Epithelial cell of proximal tubule (primary cell): ENCODE results near the gene TNS4. TPM values are rescaled to one million over a fixed set of nuclear protein-coding genes. Genes with fewer than 3 reads are reported as not detected.
"Not testable (repeated sequence)": the region's sequence is repeated elsewhere in the genome, so short reads cannot be mapped to it uniquely, and the experiment has no call there.

ENCODE experiments used
- DNase-seq: peaks from one replicate; pipeline ENCODE4 v3.0.0-alpha.2; 2011; ENCODE audit warnings: low read depth
- H3K4me3 ChIP-seq: 2 replicates; pipeline ENCODE4 v1.5.1; 2011; ENCODE audit warnings: low read depth, mild to moderate bottlenecking, low read length
- total RNA-seq: library from RNA; depleted of rRNA; stranded (reverse); fragments of >200 nt; gene quantifications from 2 replicates; pipeline ENCODE4 v1.2.3, GENCODE V29; 2015
- TF ChIP-seq, protein P1 (sequence below): conservative IDR thresholded peaks from 2 replicates; pipeline ENCODE4 v1.5.1; 2012; ENCODE audit warnings: low read depth, mild to moderate bottlenecking, low read length

The TNS4 gene, protein sequence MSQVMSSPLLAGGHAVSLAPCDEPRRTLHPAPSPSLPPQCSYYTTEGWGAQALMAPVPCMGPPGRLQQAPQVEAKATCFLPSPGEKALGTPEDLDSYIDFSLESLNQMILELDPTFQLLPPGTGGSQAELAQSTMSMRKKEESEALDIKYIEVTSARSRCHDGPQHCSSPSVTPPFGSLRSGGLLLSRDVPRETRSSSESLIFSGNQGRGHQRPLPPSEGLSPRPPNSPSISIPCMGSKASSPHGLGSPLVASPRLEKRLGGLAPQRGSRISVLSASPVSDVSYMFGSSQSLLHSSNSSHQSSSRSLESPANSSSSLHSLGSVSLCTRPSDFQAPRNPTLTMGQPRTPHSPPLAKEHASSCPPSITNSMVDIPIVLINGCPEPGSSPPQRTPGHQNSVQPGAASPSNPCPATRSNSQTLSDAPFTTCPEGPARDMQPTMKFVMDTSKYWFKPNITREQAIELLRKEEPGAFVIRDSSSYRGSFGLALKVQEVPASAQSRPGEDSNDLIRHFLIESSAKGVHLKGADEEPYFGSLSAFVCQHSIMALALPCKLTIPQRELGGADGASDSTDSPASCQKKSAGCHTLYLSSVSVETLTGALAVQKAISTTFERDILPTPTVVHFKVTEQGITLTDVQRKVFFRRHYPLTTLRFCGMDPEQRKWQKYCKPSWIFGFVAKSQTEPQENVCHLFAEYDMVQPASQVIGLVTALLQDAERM
- 0.51 TPM in 1 of 2 replicates, not detected in the other for total RNA-seq

DNA sequence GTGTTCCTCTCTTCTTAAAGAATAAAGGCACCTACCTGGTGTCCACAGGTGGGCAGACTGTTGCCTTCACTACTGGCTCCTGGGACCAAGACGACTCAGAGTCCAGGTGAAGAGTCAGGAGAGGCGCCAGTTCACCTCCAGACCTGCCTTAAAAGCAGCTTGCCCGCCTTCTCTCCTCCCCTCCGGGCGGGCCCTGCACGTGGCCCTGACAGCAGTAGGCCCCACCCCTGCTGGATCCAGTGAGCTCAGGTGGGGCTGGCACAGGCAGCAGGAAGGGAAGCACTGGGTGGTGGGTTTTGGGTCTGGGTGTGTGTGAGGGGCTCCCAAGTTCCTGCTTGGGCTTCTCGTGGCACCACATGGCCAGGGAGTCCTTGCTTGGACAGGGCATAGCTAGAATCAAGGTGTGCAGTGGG, at the start of gene TNS4:
Gene TNS4, minus strand, starts transcription at position 125 of the 413 bp plus-strand sequence. CDS start 5,198 bp downstream, outside the sequence.
- TF ChIP-seq, protein P1, sequence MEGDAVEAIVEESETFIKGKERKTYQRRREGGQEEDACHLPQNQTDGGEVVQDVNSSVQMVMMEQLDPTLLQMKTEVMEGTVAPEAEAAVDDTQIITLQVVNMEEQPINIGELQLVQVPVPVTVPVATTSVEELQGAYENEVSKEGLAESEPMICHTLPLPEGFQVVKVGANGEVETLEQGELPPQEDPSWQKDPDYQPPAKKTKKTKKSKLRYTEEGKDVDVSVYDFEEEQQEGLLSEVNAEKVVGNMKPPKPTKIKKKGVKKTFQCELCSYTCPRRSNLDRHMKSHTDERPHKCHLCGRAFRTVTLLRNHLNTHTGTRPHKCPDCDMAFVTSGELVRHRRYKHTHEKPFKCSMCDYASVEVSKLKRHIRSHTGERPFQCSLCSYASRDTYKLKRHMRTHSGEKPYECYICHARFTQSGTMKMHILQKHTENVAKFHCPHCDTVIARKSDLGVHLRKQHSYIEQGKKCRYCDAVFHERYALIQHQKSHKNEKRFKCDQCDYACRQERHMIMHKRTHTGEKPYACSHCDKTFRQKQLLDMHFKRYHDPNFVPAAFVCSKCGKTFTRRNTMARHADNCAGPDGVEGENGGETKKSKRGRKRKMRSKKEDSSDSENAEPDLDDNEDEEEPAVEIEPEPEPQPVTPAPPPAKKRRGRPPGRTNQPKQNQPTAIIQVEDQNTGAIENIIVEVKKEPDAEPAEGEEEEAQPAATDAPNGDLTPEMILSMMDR: no peak
- H3K4me3 ChIP-seq: no peak within 1 kb of the TSS
- DNase-seq: no peak

DNA sequence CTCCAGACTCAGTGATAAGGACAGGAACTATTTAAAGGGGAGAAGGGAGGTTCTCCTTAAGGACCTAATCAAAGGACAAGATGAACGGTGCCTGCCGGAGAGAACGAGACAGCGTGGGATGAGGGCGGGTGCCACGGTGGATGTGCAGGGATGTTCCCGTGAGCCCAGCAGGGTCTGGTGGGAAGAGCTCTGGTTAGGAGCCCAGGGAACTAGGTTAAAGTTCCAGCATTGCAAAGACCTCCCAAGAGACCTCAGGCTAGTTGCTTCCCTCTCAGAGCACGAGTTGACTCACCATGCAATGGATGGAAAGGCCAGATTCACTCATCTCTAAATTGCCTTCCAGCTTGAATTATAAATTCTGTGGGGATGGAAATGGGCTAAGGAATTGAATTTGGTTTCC, 49.2 kb upstream of the TNS4 start:
- TF ChIP-seq, protein P1: no peak
- H3K4me3 ChIP-seq: no peak overlapping the region
- no peak for DNase-seq

DNA sequence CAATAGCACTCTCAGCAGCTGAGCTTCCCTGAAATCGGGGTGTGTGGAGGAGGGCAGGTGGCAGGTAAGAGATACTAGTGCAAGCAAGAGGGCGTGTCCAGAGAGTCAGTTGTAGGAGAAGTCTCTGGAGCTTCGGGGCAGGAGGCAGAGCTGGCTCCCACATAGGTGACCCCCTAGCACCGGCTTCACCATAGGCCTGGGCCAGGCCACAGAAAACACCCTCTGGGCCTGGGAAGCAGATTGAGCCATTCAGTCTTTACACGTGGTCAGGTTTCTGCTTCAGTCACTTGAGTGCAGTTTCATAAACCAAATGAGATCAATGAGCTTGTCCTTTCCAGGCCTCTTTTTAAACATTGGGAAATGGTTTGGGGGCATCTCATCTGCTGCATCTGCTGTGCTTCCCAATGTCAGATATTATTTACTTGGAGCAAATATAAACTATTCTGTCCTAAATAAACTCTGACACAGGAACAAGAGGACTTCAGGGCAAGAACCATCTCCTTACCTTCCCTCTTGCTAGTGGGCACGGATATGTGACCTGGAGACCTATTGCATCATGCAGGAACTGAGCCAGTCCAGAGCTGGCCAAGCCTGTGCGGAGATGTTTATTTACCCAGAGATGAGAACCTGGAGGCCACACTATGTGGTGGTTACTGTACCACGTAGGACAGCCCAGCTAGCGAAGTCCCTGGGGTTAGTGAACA, 47.7 kb upstream of the TNS4 start:
- H3K4me3 ChIP-seq: no peak overlapping the region
- TF ChIP-seq, protein P1: no peak
- DNase-seq: peak; percentile 59

DNA sequence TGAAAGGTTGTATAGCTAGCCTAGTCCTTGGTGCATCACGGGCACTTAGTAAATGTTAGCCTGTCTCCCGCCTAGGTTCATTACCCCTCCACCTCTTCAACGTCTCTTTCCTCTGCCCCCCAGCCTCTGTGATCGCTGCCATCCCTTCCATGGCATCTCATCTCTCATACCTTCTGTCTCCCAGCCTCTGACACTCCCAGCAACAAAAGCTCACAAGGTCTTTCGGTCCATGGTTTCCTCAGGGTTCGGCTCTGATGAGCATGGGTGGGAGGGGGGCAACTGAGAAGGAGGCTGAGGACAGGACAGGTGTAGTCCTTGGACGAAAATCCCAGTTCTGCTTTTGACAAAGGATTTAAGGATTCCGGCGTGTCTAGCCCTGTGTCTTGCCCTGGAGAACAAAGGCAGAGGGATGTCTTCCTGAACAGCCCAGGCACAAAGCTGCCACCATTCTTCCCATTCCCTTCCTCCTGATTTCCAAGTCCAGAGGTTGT, 47.1 kb upstream of the TNS4 start:
- TF ChIP-seq, protein P1: no peak
- H3K4me3 ChIP-seq: no peak overlapping the region
- DNase-seq: no peak

DNA sequence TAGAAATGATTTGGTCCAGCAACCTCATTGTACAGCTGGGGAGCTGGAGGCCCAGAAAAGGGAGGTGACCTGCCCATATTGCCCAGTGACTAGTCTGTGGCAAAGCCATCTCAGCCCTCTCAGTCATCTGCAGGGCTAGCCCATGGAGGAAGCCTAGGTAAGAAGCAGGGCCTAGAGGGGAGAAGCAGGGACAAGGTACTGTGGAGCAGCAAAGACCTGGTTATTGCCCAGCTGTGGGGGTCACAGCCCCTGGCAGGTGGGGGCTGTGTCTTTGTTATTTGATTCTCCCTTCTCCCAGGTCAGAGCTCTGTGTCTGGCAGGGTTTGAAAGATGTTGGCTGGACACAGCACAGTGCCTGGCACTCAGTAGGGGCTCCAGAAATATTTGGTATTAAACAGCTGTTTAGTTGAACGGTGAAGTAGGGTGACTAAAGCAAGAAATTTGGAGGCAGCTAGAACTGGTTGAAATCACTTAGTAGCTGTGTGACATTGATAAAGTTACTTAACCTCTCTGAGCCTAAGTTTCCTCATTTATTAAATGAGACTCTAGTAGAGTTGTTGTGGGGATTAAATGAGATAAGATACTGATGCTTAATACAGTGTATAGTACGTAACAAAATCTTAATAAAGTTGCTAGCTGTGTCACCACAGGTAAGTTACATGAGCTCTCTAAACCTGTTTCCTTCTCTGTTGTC, 46.5 kb upstream of the TNS4 start:
- TF ChIP-seq, protein P1: no peak
- H3K4me3 ChIP-seq: no peak overlapping the region
- DNase-seq: no peak

DNA sequence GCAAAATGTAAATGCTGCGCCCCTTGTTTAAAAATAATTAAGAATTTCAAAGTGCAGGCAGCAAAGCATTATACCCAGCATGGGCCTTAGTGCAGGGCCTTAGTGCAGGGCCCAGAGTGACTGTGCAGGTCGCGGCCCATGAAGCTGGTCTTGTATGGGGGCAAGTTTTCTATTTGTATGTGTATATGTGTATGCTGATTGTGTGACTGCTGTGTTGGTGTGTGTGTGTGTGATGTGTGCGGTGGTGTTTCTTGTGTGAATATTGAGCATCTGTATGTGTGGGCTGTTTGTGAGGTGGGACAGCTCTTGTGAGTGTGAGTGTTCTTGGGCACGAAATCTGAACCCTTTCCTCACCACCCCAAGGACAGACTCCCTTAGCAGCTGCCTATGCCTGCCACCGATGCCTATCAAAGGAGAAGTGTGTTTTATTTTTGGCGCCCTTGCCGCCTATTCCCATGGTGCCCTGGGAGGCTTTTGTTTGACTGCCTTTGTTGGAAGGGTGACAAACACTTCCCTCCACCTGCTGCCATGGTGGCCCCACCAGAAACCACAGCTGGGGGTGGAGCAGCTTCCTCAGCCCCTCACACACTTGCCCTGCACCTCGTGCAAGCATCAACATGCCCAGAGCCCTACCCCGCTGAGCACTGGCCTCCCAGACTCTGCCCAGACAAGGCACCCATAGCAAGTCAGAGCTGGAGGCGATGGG, 45.8 kb upstream of the TNS4 start:
- no peak overlapping the region for H3K4me3 ChIP-seq
- no peak for DNase-seq
- TF ChIP-seq, protein P1: no peak

DNA sequence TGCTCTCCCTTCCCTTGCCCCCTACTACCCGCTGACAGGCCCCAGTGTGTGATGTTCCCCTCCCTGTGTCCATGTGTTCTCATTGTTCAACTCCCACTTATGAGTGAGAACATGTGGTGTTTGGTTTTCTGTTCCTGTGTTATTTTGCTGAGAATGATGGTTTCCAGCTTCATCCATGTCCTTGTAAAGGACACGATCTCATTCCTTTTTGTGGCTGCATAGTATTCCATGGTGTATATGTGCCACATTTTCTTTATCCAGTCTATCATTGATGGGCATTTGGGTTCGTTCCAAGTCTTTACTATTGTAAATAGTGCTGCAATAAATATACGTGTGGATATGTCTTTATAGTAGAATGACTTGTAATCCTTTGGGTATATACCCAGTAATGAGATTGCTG, 45.1 kb upstream of the TNS4 start:
- not testable (repeated sequence) for DNase-seq

More for the DNA sequence above, 45.1 kb upstream of the TNS4 start:
- not testable (repeated sequence) for H3K4me3 ChIP-seq
